HG03103 (cell line): ENCODE results near the gene FBN1.

Experiments
- ATAC-seq: cut with Tn5 transposase; IDR thresholded peaks from one replicate; pipeline ENCODE4 v1.9.1; 2021; ENCODE audit warnings: low read depth; ENCODE audit not compliant: unreplicated experiment

Gene FBN1

DNA sequence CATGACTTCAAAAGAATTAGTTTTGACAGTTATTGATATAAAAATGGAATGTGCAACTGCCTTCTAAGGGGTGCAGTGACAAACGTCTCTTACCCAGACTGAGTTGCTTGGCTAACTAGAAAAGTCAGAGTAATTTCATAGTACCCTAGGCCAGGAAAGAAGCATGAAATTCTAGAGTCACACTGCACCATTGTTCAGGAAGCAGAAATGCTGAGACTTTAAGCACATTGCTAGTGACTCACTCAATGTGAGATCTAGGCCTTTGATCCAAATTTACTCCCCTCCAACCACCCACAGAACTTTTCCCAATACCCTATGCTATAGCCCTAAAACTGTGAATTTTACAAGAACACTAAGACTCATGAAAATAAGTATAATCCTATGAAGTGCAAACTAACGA lies 203.5 kb downstream of the FBN1 start:
- ATAC-seq, result no peak

- no peak for ATAC-seq
These were observed 205.4 kb downstream of the FBN1 start for GRCh38 chr15:48440084-48440483.

DNA sequence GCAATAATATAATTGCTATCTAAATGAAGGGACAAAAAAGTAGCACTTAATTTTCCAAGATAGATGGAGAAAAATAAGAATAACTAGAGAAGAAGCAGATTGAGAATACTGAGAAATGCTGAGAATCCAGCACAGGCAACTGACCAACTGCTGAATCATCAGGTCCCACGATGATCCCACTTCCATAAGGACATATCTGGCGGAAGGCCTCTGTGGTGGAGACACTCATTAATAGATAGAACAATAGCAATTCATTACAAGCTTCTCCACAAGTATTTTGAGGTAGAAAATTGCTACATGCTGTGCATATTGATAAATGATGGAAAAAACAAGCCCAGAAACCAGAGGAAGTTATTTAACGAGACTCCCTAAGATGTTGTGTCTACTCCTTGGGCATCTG lies 208.3 kb downstream of the FBN1 start:
- no peak for ATAC-seq

DNA sequence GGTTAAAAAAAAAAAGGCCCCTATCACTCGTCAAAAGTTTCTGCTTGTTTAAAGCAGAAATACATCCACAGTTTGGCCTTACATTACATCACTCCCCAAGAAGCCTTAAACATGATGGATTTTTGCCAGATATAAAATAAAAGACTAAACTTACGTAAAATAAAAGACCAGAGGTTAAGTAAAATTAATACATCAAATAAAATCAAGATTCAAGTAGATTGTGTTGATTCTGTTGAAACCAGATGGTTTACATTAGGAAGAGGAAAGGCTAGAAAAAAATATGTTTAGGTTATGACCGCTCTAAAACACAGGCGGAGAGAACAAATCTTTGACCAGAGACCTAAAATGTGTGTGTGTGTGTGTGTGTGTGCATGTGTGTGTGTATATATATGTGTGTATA lies 210.2 kb downstream of the FBN1 start:
- ATAC-seq, result no peak

DNA sequence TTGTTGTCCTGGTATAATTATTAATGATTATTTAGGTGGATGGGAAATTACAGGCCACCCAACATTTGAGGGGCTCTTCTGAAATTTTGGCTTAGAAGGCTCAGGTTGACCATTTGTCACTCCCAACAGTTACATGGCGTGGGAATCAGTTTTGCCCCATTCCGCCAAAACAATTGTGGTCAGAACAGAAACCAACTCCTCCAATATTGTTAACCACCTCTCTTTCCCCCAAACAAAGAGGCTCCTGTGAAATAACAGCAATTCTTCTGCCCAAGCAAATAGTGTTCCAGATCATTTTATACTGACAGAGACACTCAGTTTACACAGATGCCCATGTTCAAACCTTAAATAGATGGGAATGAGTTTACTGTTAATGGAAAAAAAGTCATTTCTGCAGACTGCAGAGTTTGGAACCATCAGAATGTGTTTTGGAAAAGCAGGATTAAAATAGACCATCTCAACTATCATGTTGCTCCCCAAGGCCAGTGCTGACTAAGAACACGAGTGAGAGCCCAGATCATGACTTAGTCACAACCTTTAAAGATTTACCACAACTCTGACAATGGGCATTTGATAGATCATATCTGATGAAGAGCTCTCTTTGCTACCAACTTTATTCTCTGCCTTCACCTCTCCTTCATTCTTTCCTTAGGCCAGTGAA lies 212.2 kb downstream of the FBN1 start:
- peak; percentile 83 for ATAC-seq

- no peak for ATAC-seq
These were observed 212.8 kb downstream of the FBN1 start for GRCh38 chr15:48432688-48433087.

GRCh38 chr15:48427960-48428547 lies 217.5 kb downstream of the FBN1 start:
- no peak for ATAC-seq

GRCh38 chr15:48427479-48427878 lies 218.0 kb downstream of the FBN1 start:
- no peak for ATAC-seq

GRCh38 chr15:48426941-48427340 lies 218.6 kb downstream of the FBN1 start:
- ATAC-seq, result no peak

- ATAC-seq, result no peak
These were observed 219.5 kb downstream of the FBN1 start for GRCh38 chr15:48426044-48426443.

- no peak for ATAC-seq
These were observed 220.5 kb downstream of the FBN1 start for GRCh38 chr15:48425051-48425450.

- ATAC-seq, result no peak
These were observed 221.5 kb downstream of the FBN1 start for GRCh38 chr15:48423896-48424475.

DNA sequence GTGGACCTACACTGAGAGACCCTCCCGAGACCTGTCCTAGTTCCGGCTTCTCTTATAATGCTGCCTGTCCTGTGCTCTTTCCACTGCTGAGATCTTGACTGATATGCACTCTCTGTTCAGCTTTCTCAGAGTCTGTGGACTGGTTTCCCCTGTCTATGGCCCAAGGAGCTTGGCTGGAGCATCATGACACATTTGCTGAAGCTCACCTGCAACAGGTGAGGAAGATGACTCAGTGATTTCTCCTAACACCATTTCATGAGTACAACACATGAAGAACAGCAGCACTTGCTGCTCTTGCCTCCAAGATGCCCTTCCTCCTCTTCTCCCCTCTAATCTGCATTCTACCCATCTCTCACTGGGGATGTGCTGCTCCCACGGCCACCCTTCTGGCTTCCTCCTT lies 222.2 kb downstream of the FBN1 start:
- no peak for ATAC-seq

- no peak for ATAC-seq
These were observed 223.1 kb downstream of the FBN1 start for GRCh38 chr15:48422401-48422800.

GRCh38 chr15:48421362-48421761 lies 224.1 kb downstream of the FBN1 start:
- ATAC-seq, result no peak

DNA sequence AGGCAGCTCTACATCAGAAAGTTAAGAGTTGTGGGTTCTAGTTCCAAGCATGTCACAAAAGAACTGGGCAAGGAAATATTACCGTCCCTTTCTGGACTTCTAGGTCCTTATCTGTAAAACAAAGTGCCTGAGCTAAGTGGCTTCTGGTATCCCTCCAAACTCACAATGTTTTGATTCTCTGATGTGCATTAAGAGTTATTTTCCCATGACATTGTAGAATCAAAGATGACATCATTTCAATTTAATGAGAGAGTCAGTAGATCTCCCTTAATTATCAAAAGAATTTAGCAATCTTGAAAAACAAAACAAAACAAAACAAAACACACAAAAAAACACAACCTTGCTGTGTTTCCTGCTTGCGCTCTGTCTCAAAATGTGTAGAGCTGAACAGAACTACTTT lies 225.6 kb downstream of the FBN1 start:
- ATAC-seq, result no peak

- ATAC-seq, result no peak
These were observed 227.2 kb downstream of the FBN1 start for GRCh38 chr15:48418343-48418742.

DNA sequence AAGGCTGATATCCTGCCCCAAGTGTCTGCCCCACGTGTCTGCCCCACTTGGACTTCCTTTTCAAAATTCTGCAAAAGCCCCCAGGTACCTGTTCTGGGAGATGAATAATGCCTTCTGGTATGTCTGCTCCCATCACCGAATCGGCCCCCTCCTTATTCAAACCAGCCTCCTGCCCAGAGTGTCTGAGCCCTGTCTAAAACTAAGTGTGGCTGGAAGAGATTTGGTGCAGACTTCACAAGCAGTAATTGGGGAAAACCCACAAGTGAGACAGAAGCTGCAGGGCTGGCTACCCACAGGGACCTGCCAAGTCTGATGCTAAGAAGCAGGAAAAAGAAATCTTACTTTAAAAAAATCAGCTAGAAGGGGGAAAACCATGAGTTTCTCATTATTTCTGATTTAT lies 229.2 kb downstream of the FBN1 start:
- ATAC-seq, result no peak

DNA sequence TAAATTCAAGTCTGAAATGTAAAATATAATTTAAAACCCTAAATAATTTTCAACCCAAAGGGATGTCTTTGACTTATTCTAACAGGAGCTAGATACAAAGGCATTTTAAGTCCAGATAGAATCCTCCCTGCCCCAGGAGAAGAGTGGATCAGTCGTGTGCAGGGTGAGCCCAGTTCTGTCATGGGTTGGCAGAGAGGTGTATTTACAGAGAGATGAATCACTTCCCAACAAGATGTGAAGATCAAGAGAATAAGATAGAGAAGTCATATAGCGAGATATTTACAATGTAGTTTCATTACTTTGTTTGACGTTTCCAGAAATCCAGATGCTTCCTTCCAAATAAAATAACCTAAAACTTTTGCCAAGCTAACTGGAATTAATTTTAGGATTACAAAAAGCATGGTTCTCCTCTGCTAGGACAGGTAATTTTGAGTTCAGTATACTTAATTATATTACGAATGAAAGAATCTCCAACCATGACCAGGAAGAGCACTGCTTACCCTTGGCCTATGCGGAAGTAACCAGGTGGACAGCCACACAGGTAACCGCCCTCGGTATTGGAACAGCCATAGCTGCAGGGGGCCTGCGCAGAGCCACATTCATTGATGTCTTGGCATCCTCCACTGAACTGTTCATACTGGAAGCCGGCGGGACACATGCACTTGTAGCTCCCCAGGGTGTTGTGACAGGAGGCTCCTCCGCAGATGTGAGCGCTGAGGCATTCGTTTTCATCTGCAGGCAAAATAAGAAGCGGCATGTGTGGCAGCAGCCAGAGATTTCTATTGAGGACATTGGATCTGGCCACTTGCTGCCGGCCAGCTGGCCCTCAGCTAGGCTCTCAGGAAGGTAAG lies 230.2 kb downstream of the FBN1 start:
- no peak for ATAC-seq

DNA sequence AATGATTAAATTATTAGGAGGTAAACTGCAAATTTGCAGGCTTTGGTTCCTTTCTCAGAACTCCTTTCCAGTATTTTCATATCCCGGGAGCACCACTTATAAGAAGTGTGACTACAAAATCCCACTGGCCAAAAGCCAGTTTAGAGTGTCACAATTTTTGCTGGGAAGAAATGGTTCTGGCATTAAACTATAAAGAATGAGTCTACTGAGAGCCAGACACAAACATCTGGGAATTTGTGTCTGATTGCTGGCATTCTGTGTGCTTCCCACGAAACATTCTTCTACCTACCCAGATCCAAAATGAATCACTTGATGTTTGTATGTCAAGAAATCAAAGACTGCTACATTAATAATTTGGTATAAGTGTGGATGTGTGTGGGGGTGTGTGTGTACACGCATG lies 231.5 kb downstream of the FBN1 start:
- no peak for ATAC-seq

DNA sequence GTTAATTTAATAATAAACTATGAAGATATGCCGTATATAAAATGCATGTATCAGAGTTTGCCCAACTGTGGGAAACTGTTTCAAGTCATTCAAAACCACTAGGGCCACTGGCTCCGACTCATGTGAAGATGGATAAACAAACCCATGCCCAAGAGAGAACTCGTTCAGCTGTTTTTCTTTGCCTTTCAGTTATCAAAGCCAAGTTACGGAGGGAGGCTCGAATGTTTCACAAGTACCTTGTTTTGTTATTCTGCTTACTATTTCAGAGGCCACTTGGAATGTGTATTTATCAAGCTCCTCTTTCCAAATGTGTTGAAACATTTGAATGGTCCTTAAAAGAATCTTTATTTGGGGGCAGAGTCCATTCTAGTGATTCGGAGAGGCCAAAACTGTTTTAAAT lies 232.2 kb downstream of the FBN1 start:
- no peak for ATAC-seq
